ENCODE results near the gene NXT1.
A peak's percentile ranks its signal among the peaks of the same experiment; 100 is the strongest.
"Not testable (repeated sequence)": the region's sequence is repeated elsewhere in the genome, so short reads cannot be mapped to it uniquely, and the experiment has no call there.

Gene NXT1

GRCh38 chr20:23350196-23350903 lies at the start of gene NXT1:
Gene NXT1, plus strand, starts transcription at chr20:23350791. Its CDS starts 3,251 bp downstream, at chr20:23354042.
- DNase-seq (ENCODE audit: low spot score): peak; percentile 92
- no peak for TF ChIP-seq CTCF (IDR thresholded peaks at IDR 0.05; ENCODE audit: extremely low read depth, missing control alignments)

- no peak for DNase-seq (ENCODE audit: low spot score)
- no peak for TF ChIP-seq CTCF (IDR thresholded peaks at IDR 0.05; ENCODE audit: extremely low read depth, missing control alignments)
These were observed 49.0 kb upstream of the NXT1 start for GRCh38 chr20:23301436-23302050.

GRCh38 chr20:23302386-23302785 lies 48.2 kb upstream of the NXT1 start:
- no peak for DNase-seq (ENCODE audit: low spot score)
- no peak for TF ChIP-seq CTCF (IDR thresholded peaks at IDR 0.05; ENCODE audit: extremely low read depth, missing control alignments)

- TF ChIP-seq CTCF (IDR thresholded peaks at IDR 0.05; ENCODE audit: extremely low read depth, missing control alignments): no peak
- DNase-seq (ENCODE audit: low spot score): no peak
These were observed 47.8 kb upstream of the NXT1 start for GRCh38 chr20:23302801-23303200.

- no peak for TF ChIP-seq CTCF (IDR thresholded peaks at IDR 0.05; ENCODE audit: extremely low read depth, missing control alignments)
- no peak for DNase-seq (ENCODE audit: low spot score)
These were observed 47.1 kb upstream of the NXT1 start for GRCh38 chr20:23303325-23304102.

GRCh38 chr20:23304616-23305015 lies 46.0 kb upstream of the NXT1 start:
- no peak for DNase-seq (ENCODE audit: low spot score)
- no peak for TF ChIP-seq CTCF (IDR thresholded peaks at IDR 0.05; ENCODE audit: extremely low read depth, missing control alignments)

- DNase-seq (ENCODE audit: low spot score): no peak
These were observed 45.5 kb upstream of the NXT1 start for GRCh38 chr20:23305098-23305497.

GRCh38 chr20:23307393-23307792 lies 43.2 kb upstream of the NXT1 start:
- DNase-seq (ENCODE audit: low spot score): not testable (repeated sequence)

More at GRCh38 chr20:23305098-23305497, 45.5 kb upstream of the NXT1 start:
- TF ChIP-seq CTCF (IDR thresholded peaks at IDR 0.05; ENCODE audit: extremely low read depth, missing control alignments): no peak
